ENCODE measurements around the gene AMBRA1.
"Not testable (repeated sequence)": the region's sequence is repeated elsewhere in the genome, so short reads cannot be mapped to it uniquely, and the experiment has no call there.

GRCh38 chr11:46372501-46372900 is 221.3 kb downstream of the AMBRA1 start:
- TF ChIP-seq, protein P1, sequence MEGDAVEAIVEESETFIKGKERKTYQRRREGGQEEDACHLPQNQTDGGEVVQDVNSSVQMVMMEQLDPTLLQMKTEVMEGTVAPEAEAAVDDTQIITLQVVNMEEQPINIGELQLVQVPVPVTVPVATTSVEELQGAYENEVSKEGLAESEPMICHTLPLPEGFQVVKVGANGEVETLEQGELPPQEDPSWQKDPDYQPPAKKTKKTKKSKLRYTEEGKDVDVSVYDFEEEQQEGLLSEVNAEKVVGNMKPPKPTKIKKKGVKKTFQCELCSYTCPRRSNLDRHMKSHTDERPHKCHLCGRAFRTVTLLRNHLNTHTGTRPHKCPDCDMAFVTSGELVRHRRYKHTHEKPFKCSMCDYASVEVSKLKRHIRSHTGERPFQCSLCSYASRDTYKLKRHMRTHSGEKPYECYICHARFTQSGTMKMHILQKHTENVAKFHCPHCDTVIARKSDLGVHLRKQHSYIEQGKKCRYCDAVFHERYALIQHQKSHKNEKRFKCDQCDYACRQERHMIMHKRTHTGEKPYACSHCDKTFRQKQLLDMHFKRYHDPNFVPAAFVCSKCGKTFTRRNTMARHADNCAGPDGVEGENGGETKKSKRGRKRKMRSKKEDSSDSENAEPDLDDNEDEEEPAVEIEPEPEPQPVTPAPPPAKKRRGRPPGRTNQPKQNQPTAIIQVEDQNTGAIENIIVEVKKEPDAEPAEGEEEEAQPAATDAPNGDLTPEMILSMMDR (IDR thresholded peaks at IDR 0.05) = not testable (repeated sequence)
- not testable (repeated sequence) for TF ChIP-seq POLR2A (IDR thresholded peaks at IDR 0.05)

All from prostate gland (tissue), 2 donors.